Heart left ventricle (tissue), 13 donors: ENCODE measurements around the gene MAGI2.

Experiments used
- POLR2A ChIP-seq, 2 donors: fragments of 450-650 bp; IDR thresholded peaks; one replicate each; pipeline ENCODE4 v1.6.1; 2017; ENCODE audit warnings: antibody characterized with exemption in 2 of 2, mild to moderate bottlenecking in 2 of 2, moderate library complexity in 2 of 2
- TF ChIP-seq, protein P1 (sequence below), 12 donors: fragments of 200-600 bp; sonication (generic) in 4 of 12; IDR thresholded peaks; one replicate each; pipeline versions ENCODE4 v1.5.0 to v1.8.0; 2018 to 2022; ENCODE audit warnings: antibody characterized with exemption in 12 of 12, mild to moderate bottlenecking in 5 of 12
- donor health status: ischemic (EF 13 %, LVEDD 7.1; RV severe dilation, severe dysfunction).
- donor health status: DM: no; HTN: yes; CAD: no.
- donor health status: DM: no; HTN: no; CAD: no.
- donor health status: ischemic (EF 25% LVEDD 6.9; RV normal size, moderate dysfunction).
- donor health status: ischemic (EF 25% LVEDD 5.7; RV mildly dilated, moderate dysfunction).
- donor health status: ischemic (EF 35%, LVEDD 5.7; RV mildly dilated, moderate dysfunction).
- donor health status: nonischemic (EF 11% LVEDD 7.7; RV severe dilation, severe dysfunction).
- donor health status: DM: yes; HTN: yes; CAD: no.
- donor health status: PGD.
- donor health status: ischemic (EF 29% LVEDD 5.4; RV normal size, mild dysfunction).
- donor health status: nonischemic (EF 23%, LVEDD 6.1; RV moderate dilation, normal function).

GRCh38 chr7:79386688-79387422, 66.6 kb downstream of the MAGI2 start:
- TF ChIP-seq POLR2A (IDR thresholded peaks at IDR 0.05), result no peak
- TF ChIP-seq, protein P1, sequence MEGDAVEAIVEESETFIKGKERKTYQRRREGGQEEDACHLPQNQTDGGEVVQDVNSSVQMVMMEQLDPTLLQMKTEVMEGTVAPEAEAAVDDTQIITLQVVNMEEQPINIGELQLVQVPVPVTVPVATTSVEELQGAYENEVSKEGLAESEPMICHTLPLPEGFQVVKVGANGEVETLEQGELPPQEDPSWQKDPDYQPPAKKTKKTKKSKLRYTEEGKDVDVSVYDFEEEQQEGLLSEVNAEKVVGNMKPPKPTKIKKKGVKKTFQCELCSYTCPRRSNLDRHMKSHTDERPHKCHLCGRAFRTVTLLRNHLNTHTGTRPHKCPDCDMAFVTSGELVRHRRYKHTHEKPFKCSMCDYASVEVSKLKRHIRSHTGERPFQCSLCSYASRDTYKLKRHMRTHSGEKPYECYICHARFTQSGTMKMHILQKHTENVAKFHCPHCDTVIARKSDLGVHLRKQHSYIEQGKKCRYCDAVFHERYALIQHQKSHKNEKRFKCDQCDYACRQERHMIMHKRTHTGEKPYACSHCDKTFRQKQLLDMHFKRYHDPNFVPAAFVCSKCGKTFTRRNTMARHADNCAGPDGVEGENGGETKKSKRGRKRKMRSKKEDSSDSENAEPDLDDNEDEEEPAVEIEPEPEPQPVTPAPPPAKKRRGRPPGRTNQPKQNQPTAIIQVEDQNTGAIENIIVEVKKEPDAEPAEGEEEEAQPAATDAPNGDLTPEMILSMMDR (IDR thresholded peaks at IDR 0.05), result no peak
